Measurements from ENCODE around the gene KATNAL2.
A peak's percentile ranks its signal among the peaks of the same experiment; 100 is the strongest.

The KATNAL2 gene

DNA sequence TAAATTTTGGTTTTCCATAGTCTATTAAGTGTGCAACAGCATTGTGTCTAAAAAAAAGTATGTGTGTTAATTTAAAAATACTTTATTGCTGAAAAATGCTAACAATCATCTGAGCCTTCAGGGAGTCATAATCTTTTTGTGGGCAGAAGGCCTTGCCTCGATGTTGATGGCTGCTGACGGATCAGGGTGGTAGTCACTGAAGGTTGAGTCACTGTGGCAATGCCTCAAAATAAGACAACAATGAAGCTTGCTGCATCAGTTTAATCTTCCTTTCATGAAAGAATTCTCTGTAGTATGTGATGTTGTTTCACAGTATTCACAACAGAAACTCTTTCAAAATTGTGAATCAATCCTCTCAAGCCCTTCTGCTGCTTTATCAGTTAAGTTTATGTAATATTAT is 201.6 kb downstream of the KATNAL2 start:
- no peak for DNase-seq

DNA sequence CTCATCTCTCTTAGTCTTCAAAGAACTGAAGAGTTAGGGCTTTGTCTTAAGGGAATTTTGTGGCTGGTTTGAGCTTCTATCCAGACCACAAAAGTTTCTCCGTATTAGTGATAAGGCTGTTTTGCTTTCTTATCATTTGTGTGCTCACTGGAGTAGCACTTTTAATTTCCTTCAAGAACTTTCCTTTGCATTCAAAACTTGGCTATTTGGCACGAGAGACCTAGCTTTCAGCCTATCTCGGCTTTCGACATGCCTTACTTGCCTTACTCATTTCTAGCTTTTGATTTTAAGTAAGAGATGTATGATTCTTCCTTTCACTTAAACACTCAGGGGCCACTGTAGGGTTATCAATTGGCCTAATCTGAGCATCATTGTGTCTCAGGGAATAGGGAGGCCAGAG is 203.0 kb downstream of the KATNAL2 start:
- DNase-seq, result no peak

GRCh38 chr18:47121146-47121545 is 203.7 kb downstream of the KATNAL2 start:
- no peak for DNase-seq

DNA sequence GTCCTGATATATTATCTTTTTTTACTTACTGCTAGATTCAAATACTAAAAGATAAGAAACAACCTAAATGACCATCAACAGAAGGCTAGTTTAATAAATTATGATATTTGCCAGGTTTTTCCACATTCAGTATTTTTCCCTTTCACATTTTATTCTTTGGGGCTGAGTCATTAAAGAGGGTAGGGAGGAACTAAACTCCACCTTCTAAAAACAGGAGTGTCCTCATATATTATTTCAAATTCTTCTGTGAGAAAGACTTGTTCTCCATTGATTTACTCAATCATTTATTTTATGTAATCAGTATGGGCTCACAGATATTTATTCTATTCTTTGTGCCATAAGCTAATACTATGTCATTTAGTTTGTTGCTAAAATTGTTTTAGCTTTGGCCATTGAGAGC is 223.9 kb downstream of the KATNAL2 start:
- no peak for DNase-seq

- DNase-seq, result no peak
Observed at GRCh38 chr18:47143153-47143552, 225.8 kb downstream of the KATNAL2 start.

- DNase-seq, result no peak
Observed at GRCh38 chr18:47143899-47144485, 226.6 kb downstream of the KATNAL2 start.

GRCh38 chr18:47146206-47146605 is 228.8 kb downstream of the KATNAL2 start:
- DNase-seq, result no peak

- no peak for DNase-seq
Observed at GRCh38 chr18:47149457-47150028, 232.1 kb downstream of the KATNAL2 start.

- DNase-seq, result peak; percentile 74
Observed at GRCh38 chr18:47150029-47150823, 232.8 kb downstream of the KATNAL2 start, which contains the start of gene HDHD2. TSS of gene HDHD2 (minus strand) at chr18:47150500. CDS start at chr18:47136439, 14,061 bp downstream.

- DNase-seq, result no peak
Observed at GRCh38 chr18:47150824-47151366, 233.5 kb downstream of the KATNAL2 start.

GRCh38 chr18:47151439-47151838 is 234.0 kb downstream of the KATNAL2 start:
- DNase-seq, result no peak

Measured in NCI-H1105 treated with DMSO at 0.1 percent for 48 hours (cell line).